H9 (cell line): ENCODE data around the gene FRS3. TPM values are rescaled to one million over a fixed set of nuclear protein-coding genes. Genes with fewer than 3 reads are reported as not detected.

ENCODE experiments used
- DNase-seq: peaks from one replicate; pipeline ENCODE4 v3.0.0-alpha.2; 2017
- H2AFZ ChIP-seq: one replicate; pipeline ENCODE4 v1.6.1; 2013; ENCODE audit warnings: mild to moderate bottlenecking, low read length, control low read depth, moderate library complexity
- H2AK5ac ChIP-seq: 2 replicates; pipeline ENCODE4 v1.6.1; 2013; ENCODE audit warnings: low read length, control low read depth, mixed read lengths; ENCODE audit not compliant: insufficient read length
- H2BK120ac ChIP-seq: one replicate; pipeline ENCODE4 v1.6.1; 2013; ENCODE audit warnings: low read depth, mild to moderate bottlenecking, low read length, control low read depth, inconsistent platforms; ENCODE audit not compliant: poor library complexity, severe bottlenecking
- H2BK12ac ChIP-seq: 2 replicates; pipeline ENCODE4 v1.6.1; 2013; ENCODE audit warnings: low read length, control low read depth, mixed read lengths, low read depth; ENCODE audit not compliant: insufficient read length
- H2BK15ac ChIP-seq: 2 replicates; pipeline ENCODE4 v1.6.1; 2013; ENCODE audit warnings: low read depth, low read length, control low read depth
- H2BK20ac ChIP-seq: one replicate; pipeline ENCODE4 v1.6.1; 2013; ENCODE audit warnings: low read depth, mild to moderate bottlenecking, low read length, control low read depth, inconsistent platforms; ENCODE audit not compliant: poor library complexity, severe bottlenecking
- H2BK5ac ChIP-seq: 2 replicates; pipeline ENCODE4 v1.6.1; 2013; ENCODE audit warnings: low read length, control low read depth, mixed read lengths; ENCODE audit not compliant: insufficient read length
- H3K14ac ChIP-seq: 2 replicates; pipeline ENCODE4 v1.6.1; 2013; ENCODE audit warnings: low read length, control low read depth; ENCODE audit not compliant: insufficient read depth
- H3K18ac ChIP-seq: 2 replicates; pipeline ENCODE4 v1.6.1; 2013; ENCODE audit warnings: low read depth, mild to moderate bottlenecking, mixed read lengths, low read length, control low read depth; ENCODE audit not compliant: insufficient read length
- H3K23ac ChIP-seq: 2 replicates; pipeline ENCODE4 v1.6.1; 2013; ENCODE audit warnings: low read length, control low read depth, mixed read lengths, low read depth; ENCODE audit not compliant: insufficient read length
- H3K23me2 ChIP-seq: 2 replicates; pipeline ENCODE4 v1.6.1; 2013; ENCODE audit warnings: low read depth, mild to moderate bottlenecking, mixed read lengths, low read length, control low read depth; ENCODE audit not compliant: insufficient read length, poor library complexity, severe bottlenecking
- H3K27ac ChIP-seq: 2 replicates; pipeline ENCODE4 v1.5.1; 2013; ENCODE audit warnings: low read length, control low read depth, mixed read lengths, low read depth; ENCODE audit not compliant: insufficient read length
- H3K27me3 ChIP-seq: 2 replicates; pipeline ENCODE4 v1.6.1; 2013; ENCODE audit warnings: low read length, control low read depth, inconsistent platforms; ENCODE audit not compliant: insufficient read depth
- H3K4ac ChIP-seq: 2 replicates; pipeline ENCODE4 v1.6.1; 2013; ENCODE audit warnings: low read depth, mild to moderate bottlenecking, control low read depth, inconsistent platforms, low read length, moderate library complexity
- H3K4me1 ChIP-seq: 2 replicates; pipeline ENCODE4 v1.6.1; 2013; ENCODE audit warnings: low read length, control low read depth, inconsistent platforms; ENCODE audit not compliant: insufficient read depth
- H3K4me2 ChIP-seq: 2 replicates; pipeline ENCODE4 v1.6.1; 2013; ENCODE audit warnings: low read length, control low read depth, mixed read lengths; ENCODE audit not compliant: insufficient read length, insufficient read depth
- H3K56ac ChIP-seq: 2 replicates; pipeline ENCODE4 v1.6.1; 2013; ENCODE audit warnings: low read depth, mild to moderate bottlenecking, mixed read lengths, low read length, control low read depth; ENCODE audit not compliant: insufficient read length
- H3K79me1 ChIP-seq: 2 replicates; pipeline ENCODE4 v1.6.1; 2013; ENCODE audit warnings: low read depth, mild to moderate bottlenecking, moderate library complexity, low read length, control low read depth, inconsistent platforms; ENCODE audit not compliant: insufficient read depth, poor library complexity, severe bottlenecking
- H3K79me2 ChIP-seq: 2 replicates; pipeline ENCODE4 v1.6.1; 2013; ENCODE audit warnings: low read length, control low read depth, inconsistent platforms; ENCODE audit not compliant: insufficient read depth
- H3K9ac ChIP-seq: 2 replicates; pipeline ENCODE4 v1.6.1; 2013; ENCODE audit warnings: low read length, control low read depth, mixed read lengths; ENCODE audit not compliant: insufficient read length; ENCODE audit errors: extremely low read depth
- H3K9me3 ChIP-seq: one replicate; pipeline ENCODE4 v1.6.1; 2013; ENCODE audit warnings: low read depth, low read length, inconsistent platforms; ENCODE audit not compliant: control insufficient read depth
- H3T11ph ChIP-seq: one replicate; pipeline ENCODE4 v1.6.1; 2013; ENCODE audit warnings: mild to moderate bottlenecking, low read length, control low read depth, inconsistent platforms
- H4K20me1 ChIP-seq: one replicate; pipeline ENCODE4 v1.6.1; 2013; ENCODE audit not compliant: control insufficient read depth, insufficient read length, insufficient read depth
- H4K5ac ChIP-seq: 2 replicates; pipeline ENCODE4 v1.6.1; 2013; ENCODE audit warnings: low read depth, mild to moderate bottlenecking, mixed read lengths, low read length, control low read depth; ENCODE audit not compliant: insufficient read length
- H4K8ac ChIP-seq: replicated peaks from 2 replicates; pipeline ENCODE4 v1.6.1; 2013; ENCODE audit warnings: low read length, control low read depth, mixed read lengths, low read depth; ENCODE audit not compliant: insufficient read length
- H4K91ac ChIP-seq: 2 replicates; pipeline ENCODE4 v1.6.1; 2013; ENCODE audit warnings: low read depth, mild to moderate bottlenecking, moderate library complexity, mixed read lengths, low read length, control low read depth; ENCODE audit not compliant: insufficient read length
- H3K27ac Mint-ChIP-seq, 3 experiments: 2 replicates in 2 of 3; 3 replicates in 1 of 3; pipeline ENCODE4 v1.8.0; 2020 to 2021; ENCODE audit warnings: mixed read lengths in 3 of 3, mild to moderate bottlenecking in 1 of 3, moderate library complexity in 1 of 3
- H3K27me3 Mint-ChIP-seq: 2 replicates; pipeline ENCODE4 v1.8.0; 2021; ENCODE audit warnings: low read depth, mild to moderate bottlenecking, moderate library complexity, mixed read lengths
- H3K36me3 Mint-ChIP-seq, 3 experiments: 2 replicates in 2 of 3; 3 replicates in 1 of 3; pipeline ENCODE4 v1.8.0; 2020 to 2021; ENCODE audit warnings: low read depth in 3 of 3, mixed read lengths in 3 of 3; ENCODE audit not compliant: insufficient read depth in 1 of 3
- H3K4me1 Mint-ChIP-seq, 2 experiments: 2 replicates each; pipeline ENCODE4 v1.8.0; 2020; ENCODE audit warnings: mixed read lengths in 2 of 2
- H3K4me3 Mint-ChIP-seq, 2 experiments: 2 replicates in 1 of 2; 3 replicates in 1 of 2; pipeline ENCODE4 v1.8.0; 2020 to 2021; ENCODE audit warnings: mild to moderate bottlenecking in 2 of 2, mixed read lengths in 2 of 2, moderate library complexity in 1 of 2
- H3K9me3 Mint-ChIP-seq, 2 experiments: 2 replicates in 1 of 2; 3 replicates in 1 of 2; pipeline ENCODE4 v1.8.0; 2020; ENCODE audit warnings: mild to moderate bottlenecking in 2 of 2, mixed read lengths in 2 of 2, moderate library complexity in 1 of 2
- WGBS: extraction: QIAGEN DNeasy Blood & Tissue Kit; methylation state at CpG from one replicate; pipeline ENCODE4 v1.1.7; 2013; ENCODE audit warnings: missing lambda C conversion rate, low lambda C conversion rate, mixed read lengths; ENCODE audit not compliant: insufficient read length; ENCODE audit errors: extremely low coverage; 5-methylcytosine and 5-hydroxymethylcytosine counted together
- total RNA-seq: library from RNA; stranded (reverse); gene quantifications from 2 replicates; pipeline ENCODE4 v1.2.1, GENCODE V29; 2021
- TF ChIP-seq, protein P1 (sequence below): fragments of 200-600 bp; sonication (generic); conservative IDR thresholded peaks from 3 replicates; pipeline ENCODE4 v1.8.0; 2021; ENCODE audit warnings: antibody characterized with exemption, mild to moderate bottlenecking

FRS3 gene
- total RNA-seq, 1 experiment from 2014 or later, result 4.8 TPM

DNA sequence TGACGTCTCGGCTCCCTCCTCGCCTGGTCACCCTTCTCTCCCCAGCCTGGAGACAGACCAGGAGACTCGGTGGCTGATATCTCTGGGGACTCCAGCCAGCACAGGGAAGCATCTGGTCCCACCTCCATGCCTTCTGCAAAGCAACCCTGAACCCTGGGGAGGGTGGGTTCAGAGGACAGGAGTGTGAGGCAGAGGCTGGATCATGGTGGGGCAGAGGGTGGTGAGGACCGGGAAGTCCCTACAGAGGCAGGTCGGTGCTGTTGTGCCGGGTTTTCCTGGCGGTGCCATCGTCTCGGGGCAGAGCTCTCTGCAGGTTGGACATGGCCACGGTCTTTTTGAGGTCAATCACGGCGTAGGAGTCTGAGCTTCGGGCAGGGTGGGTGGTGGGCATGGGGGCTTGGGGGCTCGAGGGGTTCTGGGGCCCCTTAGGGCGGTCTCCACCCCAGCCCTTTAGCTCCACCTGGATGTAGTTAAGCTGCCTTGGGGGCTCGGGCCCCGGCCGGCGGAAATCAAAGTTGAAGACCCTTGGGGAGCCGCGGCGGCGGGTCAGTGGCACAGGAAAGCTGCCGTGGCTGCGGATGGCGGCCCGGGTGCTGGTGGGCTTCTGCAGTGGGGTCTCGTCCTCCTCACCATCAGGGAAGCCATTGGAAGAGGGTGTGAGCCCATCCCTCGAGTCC is 9.2 kb downstream of the FRS3 start:
- TF ChIP-seq, protein P1, sequence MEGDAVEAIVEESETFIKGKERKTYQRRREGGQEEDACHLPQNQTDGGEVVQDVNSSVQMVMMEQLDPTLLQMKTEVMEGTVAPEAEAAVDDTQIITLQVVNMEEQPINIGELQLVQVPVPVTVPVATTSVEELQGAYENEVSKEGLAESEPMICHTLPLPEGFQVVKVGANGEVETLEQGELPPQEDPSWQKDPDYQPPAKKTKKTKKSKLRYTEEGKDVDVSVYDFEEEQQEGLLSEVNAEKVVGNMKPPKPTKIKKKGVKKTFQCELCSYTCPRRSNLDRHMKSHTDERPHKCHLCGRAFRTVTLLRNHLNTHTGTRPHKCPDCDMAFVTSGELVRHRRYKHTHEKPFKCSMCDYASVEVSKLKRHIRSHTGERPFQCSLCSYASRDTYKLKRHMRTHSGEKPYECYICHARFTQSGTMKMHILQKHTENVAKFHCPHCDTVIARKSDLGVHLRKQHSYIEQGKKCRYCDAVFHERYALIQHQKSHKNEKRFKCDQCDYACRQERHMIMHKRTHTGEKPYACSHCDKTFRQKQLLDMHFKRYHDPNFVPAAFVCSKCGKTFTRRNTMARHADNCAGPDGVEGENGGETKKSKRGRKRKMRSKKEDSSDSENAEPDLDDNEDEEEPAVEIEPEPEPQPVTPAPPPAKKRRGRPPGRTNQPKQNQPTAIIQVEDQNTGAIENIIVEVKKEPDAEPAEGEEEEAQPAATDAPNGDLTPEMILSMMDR, result no peak
- Mint-ChIP-seq H3K9me3 (no peaks in the 10 kb centered on the region), H3K4me3 (no peak overlapping the region), H3K36me3 (peaks cover 14 to 38% (median 37%) of the 10 kb centered on the region in 3 experiments; a peak in 6 of 7 replicates), H3K27me3 (no peaks in the 10 kb centered on the region; the same call in 1 of the 2 replicates), H3K4me1 (peaks cover 5 to 19% of the 10 kb centered on the region in 2 experiments; a peak in 3 of 4 replicates), H3K27ac (no peak overlapping the region)
- no peak overlapping the region for H4K5ac ChIP-seq
- H2BK12ac ChIP-seq, result no peak overlapping the region
- H2BK15ac ChIP-seq, result no peak overlapping the region
- H3K23ac ChIP-seq, result no peak overlapping the region
- H3K23me2 ChIP-seq, result no peaks in the 10 kb centered on the region
- no peak overlapping the region for H2AFZ ChIP-seq
- H4K20me1 ChIP-seq, result no peaks in the 10 kb centered on the region
- H3K79me2 ChIP-seq, result no peaks in the 10 kb centered on the region
- no peak overlapping the region for H4K91ac ChIP-seq
- H3K79me1 ChIP-seq, result no peaks in the 10 kb centered on the region
- H3K27me3 ChIP-seq, result no peaks in the 10 kb centered on the region
- no peak overlapping the region for H3K18ac ChIP-seq
- no peak overlapping the region for H3K9ac ChIP-seq
- no peak overlapping the region for H3K56ac ChIP-seq
- no peak for DNase-seq
- H3K4ac ChIP-seq, result no peak overlapping the region
- no peak overlapping the region for H3K27ac ChIP-seq
- no peaks in the 10 kb centered on the region for H3K9me3 ChIP-seq
- no peak overlapping the region for H4K8ac ChIP-seq
- no peak overlapping the region; the same call in 1 of the 2 replicates for H3K14ac ChIP-seq
- H3K4me2 ChIP-seq, result no peak overlapping the region
- H3K4me1 ChIP-seq, result no peaks in the 10 kb centered on the region
- H3T11ph ChIP-seq, result no peak overlapping the region
- H2AK5ac ChIP-seq, result no peak overlapping the region
- H2BK120ac ChIP-seq, result no peak overlapping the region
- H2BK20ac ChIP-seq, result no peak overlapping the region
- no peak overlapping the region for H2BK5ac ChIP-seq
- WGBS, result no CpG with 5 or more reads among the region's 30 CpGs
